Activated CD8-positive, alpha-beta memory T cell treated with anti-CD3 and anti-CD28 coated beads, Interleukin-2, amount 50 U/mL, for 48 hours (primary cell): Measurements from ENCODE around the gene GRSF1.
"Not testable (repeated sequence)": the region's sequence is repeated elsewhere in the genome, so short reads cannot be mapped to it uniquely, and the experiment has no call there.

Experiments used
- DNase-seq: peaks from one replicate; pipeline ENCODE4 v3.0.0-alpha.2; 2020

GRSF1 gene

GRCh38 chr4:70831293-70831692, 8.4 kb downstream of the GRSF1 start:
- no peak for DNase-seq

DNA sequence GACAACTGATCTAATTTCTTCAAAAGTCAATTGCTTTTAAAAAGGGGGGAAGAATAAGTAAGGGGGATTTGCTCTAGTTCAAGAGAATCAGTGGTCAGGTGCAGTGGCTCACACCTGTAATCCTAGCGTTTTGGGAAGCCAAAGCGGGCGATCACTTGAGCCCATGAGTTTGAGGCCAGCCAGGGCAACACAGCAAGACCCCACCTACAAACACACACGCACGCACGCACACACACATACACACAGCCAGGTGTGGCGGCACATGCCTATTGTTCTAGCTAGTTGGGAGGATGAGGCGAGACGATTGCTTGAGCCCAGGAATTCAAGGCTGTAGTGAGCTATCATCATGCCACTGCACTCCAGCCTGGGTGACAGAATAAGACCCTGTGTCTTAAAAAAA, 9.6 kb downstream of the GRSF1 start:
- DNase-seq = no peak

GRCh38 chr4:70829492-70829891, 10.2 kb downstream of the GRSF1 start:
- no peak for DNase-seq

DNA sequence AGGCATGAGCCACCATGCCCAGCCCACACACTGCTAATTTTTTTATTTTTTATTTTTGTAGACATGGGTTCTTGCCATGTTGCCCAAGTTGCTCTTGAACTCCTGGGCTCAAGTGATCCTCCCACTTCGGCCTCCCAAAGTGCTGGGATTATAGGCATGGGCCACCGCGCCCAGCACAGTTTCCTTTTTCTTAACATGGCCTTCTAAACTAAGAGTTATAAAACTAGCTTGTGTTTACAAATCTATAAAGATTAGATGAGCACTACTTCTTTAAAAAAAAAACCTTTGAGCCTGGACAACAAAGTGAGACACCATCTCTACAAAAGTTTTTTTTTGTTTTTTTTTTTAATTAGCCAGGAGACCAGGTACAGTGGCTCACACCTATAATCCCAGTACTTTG, 10.7 kb downstream of the GRSF1 start:
- no peak for DNase-seq

DNA sequence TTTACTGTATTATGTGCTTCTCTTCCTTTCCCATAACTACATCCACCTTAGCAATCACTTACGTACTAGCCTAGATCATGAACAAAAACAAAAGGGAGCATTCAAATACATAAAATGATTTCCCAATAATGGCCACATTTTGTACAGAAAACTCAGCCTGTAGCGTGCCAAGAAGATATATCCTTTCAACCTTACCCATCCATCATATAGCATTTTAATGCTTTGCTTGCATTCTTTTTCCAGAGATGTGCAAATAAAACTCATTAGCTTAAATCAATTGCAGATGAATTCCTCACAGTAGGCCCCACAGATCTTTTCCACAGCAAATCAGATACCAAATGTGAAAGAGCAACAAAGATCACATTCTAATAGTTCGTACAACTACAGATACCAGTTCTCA, 20.8 kb downstream of the GRSF1 start:
- no peak for DNase-seq

DNA sequence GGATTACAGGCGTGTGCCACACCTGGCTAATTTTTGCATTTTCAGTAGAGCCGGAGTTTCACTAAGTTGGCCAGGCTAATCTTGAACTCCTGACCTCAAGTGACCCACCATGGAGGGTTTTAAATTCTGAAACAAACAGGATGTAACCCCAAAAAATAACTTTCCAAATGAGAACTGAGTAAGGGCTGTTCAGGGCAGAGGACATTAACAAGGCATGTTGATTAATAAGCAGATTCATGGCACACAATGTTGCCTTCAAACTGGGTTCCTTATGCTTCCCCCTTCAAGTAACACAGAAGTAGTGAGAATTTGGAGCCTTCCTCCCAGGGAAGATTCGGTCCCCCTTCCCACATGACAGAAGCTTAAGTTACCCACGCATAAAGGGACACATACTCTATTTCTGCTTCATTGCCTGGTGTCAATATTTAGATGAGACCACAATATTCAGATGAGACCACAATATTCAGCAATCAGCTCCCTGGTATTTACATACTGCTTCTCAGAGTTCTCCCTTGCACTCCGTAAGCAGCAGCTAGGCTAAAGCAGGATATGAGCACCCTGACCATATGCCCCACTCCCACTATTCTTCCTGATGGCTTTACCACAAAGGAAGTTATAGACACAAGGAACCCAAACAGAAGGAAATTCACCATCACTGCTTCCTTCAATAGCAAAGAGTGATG, 21.4 kb downstream of the GRSF1 start:
- no peak for DNase-seq

DNA sequence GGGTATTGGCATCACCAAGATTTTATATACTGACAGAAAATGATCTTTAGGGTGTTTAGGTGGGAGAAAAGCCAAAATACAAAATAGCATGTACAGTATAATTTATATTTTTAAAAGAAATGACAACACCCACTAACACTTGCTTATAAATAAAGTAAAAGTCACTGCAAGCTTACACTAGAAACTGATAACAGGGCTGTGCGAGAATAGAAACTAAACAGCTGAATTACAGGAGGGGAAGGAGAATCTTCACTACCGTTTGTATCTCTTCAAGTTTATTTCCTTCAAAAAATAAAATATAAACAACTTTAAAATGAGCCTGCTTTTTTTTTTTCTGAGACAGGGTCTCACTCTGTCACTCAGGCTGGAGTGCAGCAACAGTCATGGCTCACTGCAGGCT, 22.8 kb downstream of the GRSF1 start:
- DNase-seq = no peak

DNA sequence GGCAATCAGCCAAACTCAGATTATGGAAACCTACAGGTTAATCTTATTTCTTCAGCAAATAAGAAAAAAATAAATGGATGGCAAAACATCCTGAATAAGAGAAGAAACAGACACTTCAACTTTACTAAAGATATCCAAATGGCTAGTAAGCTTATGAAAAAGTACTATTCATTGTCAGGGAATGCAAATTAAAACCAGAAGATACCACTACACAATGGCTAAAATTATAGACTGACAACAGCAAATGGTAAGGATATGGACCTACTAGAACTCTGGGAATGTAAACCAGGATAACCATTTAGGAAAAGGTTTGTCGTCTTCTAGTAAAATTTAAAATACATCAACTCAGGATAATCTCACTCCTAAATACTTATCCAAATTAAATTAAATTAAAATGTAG, 24.3 kb downstream of the GRSF1 start:
- no peak for DNase-seq

DNA sequence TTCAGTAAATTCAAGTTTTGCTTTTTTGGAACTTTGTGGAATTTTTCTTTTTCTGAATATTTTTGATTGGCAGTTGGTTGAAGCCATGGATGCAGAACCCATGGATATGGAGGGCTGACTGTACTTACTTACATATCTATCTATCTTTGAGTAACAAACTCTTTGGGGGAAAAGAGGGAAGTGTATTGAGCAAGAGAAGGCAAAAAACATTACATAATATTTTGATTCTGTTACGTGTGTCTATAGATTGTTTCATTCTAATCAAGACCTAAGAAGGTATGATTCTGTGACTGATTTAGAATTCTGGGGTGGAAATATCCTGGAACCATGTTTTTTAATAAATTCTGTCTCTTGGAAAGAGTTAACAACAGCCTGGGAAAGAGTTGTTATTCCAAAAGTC, 31.5 kb downstream of the GRSF1 start:
- DNase-seq = no peak

GRCh38 chr4:70802928-70803580, 36.6 kb downstream of the GRSF1 start:
- DNase-seq = no peak

- no peak for DNase-seq
Measured at GRCh38 chr4:70801265-70801809, 38.4 kb downstream of the GRSF1 start.

DNA sequence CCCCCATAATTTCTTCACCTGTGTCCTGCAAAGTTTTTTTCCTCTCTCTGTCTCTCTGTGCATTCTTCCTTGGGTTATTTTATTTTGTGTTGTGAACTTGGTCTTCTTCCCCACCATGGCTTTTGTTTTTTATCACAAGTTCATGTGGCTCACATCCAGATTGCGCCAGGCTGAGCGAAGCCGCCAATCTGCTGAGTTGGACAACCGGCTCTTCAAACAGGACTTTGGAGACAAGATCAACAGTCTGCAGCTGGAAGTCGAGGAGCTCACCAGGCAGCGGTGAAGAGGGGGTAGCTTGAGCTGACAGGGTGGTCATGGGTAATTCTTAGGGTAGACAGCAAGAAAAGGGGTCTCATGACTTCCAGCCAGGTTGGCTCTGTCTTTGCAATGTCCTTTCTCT, 46.1 kb downstream of the GRSF1 start:
- DNase-seq = no peak

DNA sequence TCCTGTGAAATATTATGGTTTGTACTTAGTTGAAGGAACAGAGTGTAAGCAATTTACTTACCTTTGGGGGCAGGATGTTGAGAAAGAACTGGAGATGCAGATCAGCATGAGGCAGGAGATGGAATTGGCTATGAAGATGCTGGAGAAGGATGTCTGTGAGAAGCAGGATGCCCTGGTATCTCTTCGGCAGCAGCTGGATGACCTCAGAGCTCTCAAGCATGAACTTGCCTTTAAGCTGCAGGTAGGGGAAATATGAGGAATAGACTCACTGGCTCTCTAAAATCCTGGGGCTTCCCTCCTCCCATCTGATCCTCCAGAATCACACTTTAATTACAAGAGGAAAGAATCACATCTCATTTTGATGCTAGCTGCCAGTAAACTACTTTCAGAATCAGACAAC, 51.0 kb downstream of the GRSF1 start:
- DNase-seq = no peak

GRCh38 chr4:70787496-70787895, 52.2 kb downstream of the GRSF1 start:
- no peak for DNase-seq

DNA sequence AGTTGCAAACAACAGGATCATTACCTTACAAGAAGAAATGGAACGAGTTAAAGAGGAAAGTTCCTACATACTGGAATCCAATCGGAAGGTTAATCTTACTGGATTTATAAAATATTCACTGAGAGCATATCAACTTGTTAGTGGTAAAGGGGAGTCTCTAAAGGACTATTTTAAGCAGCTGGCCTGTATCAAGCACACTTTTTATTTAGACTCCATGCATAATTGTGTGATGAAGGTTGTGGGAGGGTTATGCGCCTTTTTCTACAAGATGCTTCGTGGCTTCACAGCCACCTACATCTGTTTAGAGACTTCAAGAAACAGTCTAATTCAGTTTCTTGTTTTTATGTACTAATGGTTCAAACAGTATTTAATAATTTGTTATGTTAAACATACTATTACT, 56.6 kb downstream of the GRSF1 start:
- DNase-seq = no peak

DNA sequence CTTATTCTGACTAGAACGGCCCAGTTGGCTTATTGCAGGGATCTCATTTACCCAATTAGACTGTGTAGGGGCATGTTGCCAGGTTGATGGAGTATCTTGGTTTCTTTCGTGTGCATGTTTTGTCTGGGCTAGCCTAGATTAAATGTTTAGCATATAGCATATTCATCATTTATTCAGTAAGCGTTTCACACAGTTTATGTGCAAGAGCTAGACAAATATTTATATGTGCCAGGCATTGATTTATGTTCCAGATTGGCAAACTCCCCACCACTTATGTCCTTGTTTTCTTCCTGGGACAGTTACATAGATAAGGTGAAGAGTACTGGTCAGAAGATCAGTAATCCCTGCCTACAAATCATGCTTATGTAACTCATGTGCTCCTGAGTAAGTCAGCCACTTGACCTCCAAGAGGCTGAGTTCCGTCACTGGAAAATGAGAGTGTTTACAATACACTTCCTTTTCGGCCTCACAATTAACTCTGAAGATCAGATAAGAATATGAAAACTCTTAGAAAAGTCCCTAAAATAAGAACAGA, 60.7 kb downstream of the GRSF1 start:
- no peak for DNase-seq

GRCh38 chr4:70772929-70773555, 66.6 kb downstream of the GRSF1 start:
- DNase-seq = no peak

GRCh38 chr4:70769396-70769795, 70.3 kb downstream of the GRSF1 start:
- DNase-seq = not testable (repeated sequence)

GRCh38 chr4:70768301-70768948, 71.3 kb downstream of the GRSF1 start:
- DNase-seq = no peak
